ENCODE measurements around the gene SPRY4.

Gene SPRY4

GRCh38 chr5:142319560-142320429, 5.0 kb downstream of the SPRY4 start:
- TF ChIP-seq CTCF (IDR thresholded peaks at IDR 0.05): no peak
- Histone ChIP-seq H3K27me3 (peaks cover 99% of the 10 kb centered on the region), H3K27ac (no peak overlapping the region), H3K36me3 (no peaks in the 10 kb centered on the region), H3K4me3 (ENCODE audit: low read depth in 1 of 2, low read length in 1 of 2) (no peak overlapping the region), H3K9me3 (no peaks in the 10 kb centered on the region), H3K4me1 (ENCODE audit: control insufficient read depth in 1 of 2, insufficient read depth in 1 of 2, low read depth in 1 of 2, low read length in 1 of 2) (peaks cover 6 to 9% of the 10 kb centered on the region in 2 experiments)

GRCh38 chr5:142319105-142319504, 5.7 kb downstream of the SPRY4 start:
- Histone ChIP-seq H3K36me3 (no peaks in the 10 kb centered on the region), H3K27ac (no peak overlapping the region), H3K4me1 (ENCODE audit: control insufficient read depth in 1 of 2, insufficient read depth in 1 of 2, low read depth in 1 of 2, low read length in 1 of 2) (peaks cover 0 to 2% of the 10 kb centered on the region in 2 experiments), H3K4me3 (ENCODE audit: low read depth in 1 of 2, low read length in 1 of 2) (no peak overlapping the region), H3K27me3 (peaks cover 99% of the 10 kb centered on the region), H3K9me3 (no peaks in the 10 kb centered on the region)
- TF ChIP-seq CTCF (IDR thresholded peaks at IDR 0.05): no peak

GRCh38 chr5:142317753-142318152, 7.1 kb downstream of the SPRY4 start:
- Histone ChIP-seq H3K27ac (no peak overlapping the region), H3K4me3 (ENCODE audit: low read depth in 1 of 2, low read length in 1 of 2) (no peak overlapping the region), H3K36me3 (no peaks in the 10 kb centered on the region), H3K4me1 (ENCODE audit: control insufficient read depth in 1 of 2, insufficient read depth in 1 of 2, low read depth in 1 of 2, low read length in 1 of 2) (no peaks in the 10 kb centered on the region), H3K27me3 (peaks cover 93% of the 10 kb centered on the region), H3K9me3 (no peaks in the 10 kb centered on the region)
- no peak for TF ChIP-seq CTCF (IDR thresholded peaks at IDR 0.05)

- TF ChIP-seq CTCF (IDR thresholded peaks at IDR 0.05): no peak
- Histone ChIP-seq H3K4me1 (ENCODE audit: control insufficient read depth in 1 of 2, insufficient read depth in 1 of 2, low read depth in 1 of 2, low read length in 1 of 2) (no peaks in the 10 kb centered on the region), H3K27ac (no peak overlapping the region), H3K27me3 (peaks cover 93% of the 10 kb centered on the region), H3K9me3 (no peaks in the 10 kb centered on the region), H3K36me3 (no peaks in the 10 kb centered on the region), H3K4me3 (ENCODE audit: low read depth in 1 of 2, low read length in 1 of 2) (no peak overlapping the region)
These were observed 7.6 kb downstream of the SPRY4 start for GRCh38 chr5:142317173-142317572.

GRCh38 chr5:142316681-142317080, 8.1 kb downstream of the SPRY4 start:
- H3K4me1 ChIP-seq (ENCODE audit: control insufficient read depth in 1 of 2, insufficient read depth in 1 of 2, low read depth in 1 of 2, low read length in 1 of 2): no peaks in the 10 kb centered on the region
- H3K9me3 ChIP-seq: no peaks in the 10 kb centered on the region
- peaks cover 92% of the 10 kb centered on the region for H3K27me3 ChIP-seq
- H3K36me3 ChIP-seq: no peaks in the 10 kb centered on the region
- no peak overlapping the region for H3K4me3 ChIP-seq (ENCODE audit: low read depth in 1 of 2, low read length in 1 of 2)
- H3K27ac ChIP-seq: no peak overlapping the region
- TF ChIP-seq CTCF (IDR thresholded peaks at IDR 0.05): no peak
